NT2/D1 (cell line): ENCODE data around the gene CXCL6.

ENCODE experiments used
- YY1 ChIP-seq: IDR thresholded peaks from 2 replicates; pipeline ENCODE4 v1.6.1; 2011; ENCODE audit not compliant: insufficient read length, insufficient read depth
- ZNF274 ChIP-seq: IDR thresholded peaks from 2 replicates; pipeline ENCODE4 v1.6.1; 2011; ENCODE audit warnings: mild to moderate bottlenecking, low read depth, low read length

GRCh38 chr4:73851293-73851692 lies 14.8 kb downstream of the CXCL6 start:
- TF ChIP-seq ZNF274 (no peak), YY1 (no peak)
